Measurements from ENCODE around the gene KRTAP1-1.
"Not testable (repeated sequence)": the region's sequence is repeated elsewhere in the genome, so short reads cannot be mapped to it uniquely, and the experiment has no call there.

KRTAP1-1 gene, protein sequence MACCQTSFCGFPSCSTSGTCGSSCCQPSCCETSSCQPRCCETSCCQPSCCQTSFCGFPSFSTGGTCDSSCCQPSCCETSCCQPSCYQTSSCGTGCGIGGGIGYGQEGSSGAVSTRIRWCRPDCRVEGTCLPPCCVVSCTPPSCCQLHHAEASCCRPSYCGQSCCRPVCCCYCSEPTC

DNA sequence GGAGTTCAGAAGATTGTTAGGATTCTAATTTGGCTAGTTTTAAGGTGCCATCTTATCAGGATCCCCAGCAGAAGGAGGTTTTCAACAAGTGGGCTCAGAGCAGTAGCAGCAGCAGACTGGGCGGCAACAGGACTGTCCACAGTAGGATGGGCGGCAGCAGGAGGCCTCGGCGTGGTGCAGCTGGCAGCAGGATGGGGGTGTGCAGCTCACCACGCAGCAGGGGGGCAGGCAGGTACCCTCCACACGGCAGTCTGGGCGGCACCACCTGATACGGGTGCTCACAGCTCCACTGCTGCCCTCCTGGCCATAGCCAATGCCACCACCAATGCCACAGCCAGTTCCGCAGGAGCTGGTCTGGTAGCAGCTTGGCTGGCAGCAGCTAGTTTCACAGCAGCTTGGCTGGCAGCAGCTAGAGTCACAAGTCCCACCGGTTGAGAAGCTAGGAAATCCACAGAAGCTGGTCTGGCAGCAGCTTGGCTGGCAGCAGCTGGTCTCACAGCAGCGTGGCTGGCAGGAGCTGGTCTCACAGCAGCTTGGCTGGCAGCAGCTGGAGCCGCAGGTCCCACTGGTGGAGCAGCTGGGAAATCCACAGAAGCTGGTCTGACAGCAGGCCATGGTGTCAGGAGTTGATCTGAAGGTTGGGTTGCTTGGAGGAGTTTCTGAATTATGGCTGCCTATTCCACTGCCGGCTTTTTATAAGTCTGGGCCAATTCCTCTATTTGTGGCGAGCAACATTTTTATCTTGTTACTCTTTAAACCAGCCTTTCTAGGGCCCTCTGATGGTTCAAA is at the start of gene KRTAP1-1:
Gene KRTAP1-1 (minus strand): TSS at position 668 of the 789 bp plus-strand sequence. CDS start 53 bp downstream, at position 615.
- peak; percentile 60 for DNase-seq

DNA sequence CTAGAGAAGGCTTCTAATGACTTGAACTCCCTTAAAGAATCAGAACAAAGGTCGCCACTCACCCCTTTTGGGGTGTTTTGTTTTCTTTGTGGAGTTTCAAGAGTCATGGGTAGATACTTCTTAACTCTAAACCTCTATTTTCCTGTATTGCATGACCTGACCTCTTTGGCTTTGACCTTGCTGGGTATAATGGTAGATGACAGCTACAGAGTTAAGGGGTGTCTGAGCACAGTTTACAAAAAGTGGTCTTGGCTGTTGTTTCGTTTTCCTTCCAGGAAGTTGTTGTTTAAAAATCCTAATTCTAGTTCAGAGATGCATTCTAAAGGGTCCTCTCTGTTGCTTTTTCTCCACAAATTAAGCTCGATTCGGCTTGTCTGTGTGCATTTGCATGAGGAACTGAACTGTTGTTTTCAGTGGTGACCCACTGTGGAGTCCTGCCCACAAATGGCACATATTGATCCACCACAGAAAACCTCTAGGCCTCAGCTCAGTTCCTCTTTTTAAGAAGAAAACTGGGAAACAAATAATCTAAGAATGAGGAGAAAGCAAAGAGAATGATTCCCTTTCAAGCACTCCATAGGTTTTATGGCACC is 47.6 kb upstream of the KRTAP1-1 start:
- not testable (repeated sequence) for DNase-seq

DNA sequence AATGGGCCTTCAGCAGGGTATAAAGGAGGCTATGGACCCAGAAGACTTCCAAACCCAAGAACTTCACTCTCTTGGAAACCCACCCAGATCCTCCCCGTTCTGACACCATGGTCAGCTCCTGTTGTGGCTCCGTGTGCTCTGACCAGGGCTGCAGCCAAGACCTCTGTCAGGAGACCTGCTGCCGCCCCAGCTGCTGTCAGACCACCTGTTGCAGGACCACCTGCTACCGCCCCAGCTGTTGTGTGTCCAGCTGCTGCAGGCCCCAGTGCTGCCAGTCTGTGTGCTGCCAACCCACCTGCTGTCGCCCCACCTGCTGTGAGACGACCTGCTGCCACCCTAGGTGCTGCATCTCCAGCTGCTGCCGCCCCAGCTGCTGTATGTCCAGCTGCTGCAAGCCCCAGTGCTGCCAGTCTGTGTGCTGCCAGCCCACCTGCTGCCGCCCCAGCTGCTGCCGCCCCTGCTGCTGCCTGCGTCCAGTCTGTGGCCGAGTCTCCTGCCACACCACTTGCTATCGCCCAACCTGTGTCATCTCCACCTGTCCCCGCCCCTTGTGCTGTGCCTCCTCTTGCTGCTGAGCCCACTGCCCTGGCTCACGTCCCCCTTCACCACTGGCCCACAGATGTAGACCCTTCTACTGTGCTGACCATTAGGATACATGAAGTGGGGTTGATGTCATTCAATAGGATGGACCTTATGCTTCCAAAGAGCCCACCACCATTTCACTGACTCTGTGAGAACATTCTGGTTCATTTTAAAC is 43.0 kb upstream of the KRTAP1-1 start, which contains the start of gene KRTAP4-7:
Gene KRTAP4-7 (plus strand): TSS at position 51 of the 757 bp plus-strand sequence. CDS start 57 bp downstream, at position 108.
- not testable (repeated sequence) for DNase-seq

DNA sequence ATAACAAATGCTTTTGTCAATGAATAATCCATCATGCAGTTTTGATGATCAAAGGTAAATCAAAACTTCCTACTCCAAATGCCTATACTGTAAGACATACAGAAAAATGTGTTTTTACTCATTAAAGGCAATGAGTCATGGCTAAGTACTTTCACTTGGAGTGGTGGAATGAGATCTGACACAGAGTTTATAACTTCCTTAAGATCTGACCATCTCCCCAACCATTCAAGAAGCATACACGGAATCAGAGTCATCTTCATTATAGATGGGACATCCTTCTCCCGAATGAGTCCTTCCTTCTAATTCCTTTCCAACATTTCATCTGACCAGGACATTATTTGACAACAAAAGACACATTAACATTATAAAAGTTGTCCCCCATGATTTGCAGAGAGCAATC is 42.2 kb upstream of the KRTAP1-1 start:
- not testable (repeated sequence) for DNase-seq

DNA sequence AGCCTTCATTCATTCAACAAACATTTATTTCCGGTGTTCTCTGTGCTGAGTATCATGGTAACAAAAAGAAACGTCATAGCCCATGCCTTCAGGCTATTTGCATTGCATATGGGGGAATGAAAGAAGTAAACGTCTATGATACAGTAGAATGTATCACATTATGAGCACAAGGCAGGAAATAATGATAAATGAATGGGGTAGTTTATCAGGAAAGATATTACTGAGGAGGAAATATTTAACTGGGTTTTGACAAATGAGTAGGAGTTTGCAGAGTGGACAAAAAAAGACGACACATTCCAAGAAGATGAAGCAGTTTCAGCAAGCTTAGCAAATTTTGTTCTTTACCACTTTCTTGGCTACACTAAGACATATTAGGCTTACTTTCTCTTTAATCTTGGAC is 41.4 kb upstream of the KRTAP1-1 start:
- DNase-seq, result no peak

DNA sequence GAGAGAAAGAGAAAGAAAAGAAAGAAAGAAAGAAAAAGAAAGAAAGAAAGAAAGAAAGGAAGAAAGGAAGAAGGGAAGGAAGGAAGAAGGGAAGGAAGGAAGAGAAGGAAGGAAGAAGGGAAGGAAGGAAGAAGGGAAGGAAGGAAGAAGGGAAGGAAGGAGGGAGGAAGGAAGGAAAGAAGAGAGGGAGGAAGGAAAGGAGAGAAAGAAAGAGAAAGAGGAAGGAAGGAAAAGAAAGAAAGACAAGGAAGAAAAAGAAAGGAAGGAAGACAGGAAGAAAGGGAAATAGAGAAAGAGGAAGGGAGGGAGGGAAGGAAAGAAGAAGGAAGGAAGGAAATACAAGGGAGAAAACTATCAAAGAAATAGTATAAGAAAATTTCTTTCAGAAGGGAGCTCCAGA is 35.5 kb upstream of the KRTAP1-1 start:
- no peak for DNase-seq

DNA sequence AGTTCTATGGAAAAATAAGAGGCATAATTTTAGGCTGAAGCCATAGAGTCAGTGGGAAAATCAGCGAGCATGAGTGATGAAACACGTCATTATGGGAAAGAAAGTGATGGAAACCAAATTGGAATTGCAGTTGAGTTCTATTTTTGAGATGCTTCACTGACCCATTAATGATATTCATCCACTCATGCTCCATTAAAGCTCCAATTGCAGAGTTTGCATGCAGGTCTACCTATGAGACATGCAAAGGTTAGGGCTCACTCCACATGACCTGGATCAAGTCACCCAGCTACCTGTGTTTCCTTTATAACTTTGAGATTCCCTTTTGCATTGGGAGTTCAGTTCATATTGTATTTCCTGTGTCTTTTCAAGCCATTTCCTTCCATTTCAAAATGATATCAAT is 32.4 kb upstream of the KRTAP1-1 start:
- no peak for DNase-seq

DNA sequence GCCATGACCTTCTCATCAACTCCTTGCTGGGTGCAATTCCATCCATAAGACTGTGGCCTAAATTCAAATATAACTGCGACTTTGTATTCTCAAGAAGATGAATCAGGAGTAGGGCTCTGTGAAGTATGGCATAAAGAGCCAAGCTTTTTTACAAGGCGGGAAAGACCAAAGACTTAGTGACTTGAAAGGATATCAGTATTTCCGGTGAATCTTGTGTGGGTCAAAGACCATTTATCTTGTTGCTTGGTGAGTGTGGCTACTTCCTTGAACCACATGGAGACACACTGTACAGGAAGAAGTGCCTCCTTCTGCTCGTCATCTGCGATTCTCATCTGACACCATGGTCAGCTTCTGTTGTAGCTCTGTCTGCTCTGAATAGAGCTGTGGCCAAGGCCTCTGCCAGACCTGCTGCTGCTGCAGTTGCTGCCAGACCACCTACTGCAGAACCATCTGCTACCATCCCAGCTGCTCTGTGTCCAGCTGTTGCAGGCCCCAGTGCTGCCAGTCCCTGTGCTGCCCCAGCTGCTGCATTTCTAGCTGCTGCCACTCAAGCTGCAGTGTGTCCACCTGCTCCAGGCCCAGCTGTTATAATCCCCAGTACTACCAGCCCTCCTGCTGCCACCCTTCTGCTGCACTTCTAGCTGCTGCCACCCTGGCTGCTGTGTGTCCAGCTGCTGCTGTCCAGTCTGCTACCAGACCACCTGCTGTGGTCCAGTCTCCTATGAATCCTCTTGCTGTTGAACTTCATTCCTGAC is 30.5 kb upstream of the KRTAP1-1 start:
- peak; percentile 62 for DNase-seq

DNA sequence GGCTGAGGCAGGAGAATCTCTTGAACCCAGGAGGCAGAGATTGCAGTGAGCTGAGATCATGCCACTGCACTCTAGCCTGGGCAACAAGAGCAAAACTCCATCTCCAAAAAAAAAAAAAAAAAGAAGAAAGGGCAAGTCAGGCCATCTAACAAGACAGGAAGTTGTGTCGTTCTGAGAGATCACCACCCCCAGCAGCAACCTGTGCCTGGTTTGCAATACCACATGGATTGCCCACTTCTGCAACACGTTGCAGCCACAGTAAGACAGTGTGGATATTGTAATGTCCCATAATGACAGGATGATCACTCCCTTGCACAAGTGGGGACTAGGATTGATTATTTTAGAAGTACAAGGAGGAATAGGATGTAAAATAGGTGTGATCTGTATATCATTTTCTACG is 27.8 kb upstream of the KRTAP1-1 start:
- DNase-seq, result no peak

DNA sequence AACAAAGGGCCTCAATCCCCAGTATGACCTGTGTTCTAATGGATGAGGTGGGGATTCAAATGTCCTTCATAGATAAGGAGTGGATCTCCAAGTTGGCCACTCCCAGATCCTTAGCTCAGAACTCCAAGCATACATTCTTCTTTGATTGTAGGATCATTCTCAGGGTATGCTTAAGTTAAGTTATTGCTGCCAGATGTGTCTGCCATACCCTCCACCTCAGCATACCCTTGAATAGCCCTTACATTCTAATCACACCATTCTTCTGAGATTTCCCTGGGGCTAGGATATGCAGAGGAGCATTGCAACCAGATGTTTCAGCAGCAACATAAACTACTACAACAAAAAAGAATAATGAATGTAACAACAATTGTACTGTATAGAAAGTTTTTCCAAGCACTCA is 26.0 kb upstream of the KRTAP1-1 start:
- DNase-seq, result no peak

DNA sequence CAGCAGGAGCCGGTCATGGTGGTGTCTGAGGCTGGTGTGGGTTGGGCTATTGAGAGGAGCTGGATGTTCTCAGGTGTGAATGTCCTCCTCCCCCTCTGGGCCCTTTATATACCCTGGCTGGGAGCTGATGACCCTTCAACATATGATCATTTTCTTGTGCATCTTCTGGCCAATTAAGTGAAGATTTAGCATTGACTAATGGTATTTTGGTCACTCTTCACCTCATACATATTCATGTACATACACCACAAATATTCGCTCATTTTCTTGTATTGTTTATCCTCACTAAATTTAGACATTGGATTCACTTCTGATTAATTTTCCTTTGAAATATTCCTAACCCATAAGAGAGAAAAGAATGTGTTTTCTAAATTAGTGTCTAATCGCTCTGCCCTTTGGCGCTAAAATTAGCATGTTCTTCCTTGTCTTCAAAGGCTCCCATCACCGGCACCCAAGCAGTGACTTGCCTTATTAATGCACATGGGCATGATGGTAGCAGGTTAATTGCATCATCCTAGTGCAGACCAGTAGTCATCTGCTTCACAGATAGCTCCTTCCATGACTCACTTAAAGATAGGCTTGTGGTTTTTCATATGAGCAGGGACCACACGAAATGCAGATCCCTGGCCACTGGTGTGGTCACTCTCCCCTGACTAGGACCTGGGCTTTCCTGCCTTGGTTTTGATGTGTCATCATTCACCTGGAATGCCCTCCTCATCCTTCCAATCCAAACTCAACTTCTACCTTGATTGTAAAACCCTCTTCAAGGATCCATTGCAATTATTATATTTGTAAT is 24.8 kb upstream of the KRTAP1-1 start, which contains the start of gene KRTAP2-4:
Gene KRTAP2-4 (minus strand): TSS at position 51 of the 796 bp plus-strand sequence. CDS start 34 bp downstream, at position 17.
- peak; percentile 41 for DNase-seq

DNA sequence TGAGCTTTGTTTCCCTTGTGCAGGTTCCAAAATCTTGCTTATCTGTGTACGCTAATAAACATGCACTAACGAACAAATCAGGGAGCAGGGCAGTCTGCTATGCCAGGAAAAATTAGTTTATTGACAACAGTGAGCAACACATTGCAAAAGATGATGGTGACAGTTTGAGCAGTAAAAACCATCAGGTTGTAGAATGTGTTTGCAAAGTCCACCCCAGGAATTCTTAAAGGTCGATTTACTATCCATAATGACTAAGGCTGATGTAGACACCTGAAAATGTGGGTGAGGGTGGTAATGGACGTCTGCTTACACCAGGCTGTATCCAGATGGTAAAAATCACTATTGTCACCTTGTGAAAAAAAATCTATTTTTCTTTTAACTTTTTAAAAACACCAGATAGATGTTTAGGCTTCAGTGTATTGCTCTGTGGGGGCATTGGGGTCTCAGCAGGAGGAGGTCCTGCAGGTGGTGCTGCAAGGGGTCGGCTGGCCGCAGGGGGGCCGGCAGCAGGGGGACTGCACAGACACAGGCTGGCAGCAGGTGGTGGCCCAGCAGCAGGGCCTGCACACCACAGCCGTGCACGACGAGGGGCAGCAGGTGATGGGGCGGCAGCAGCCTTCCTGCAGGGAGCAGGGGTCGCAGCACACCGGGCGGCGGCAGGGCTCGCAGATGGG is 23.9 kb upstream of the KRTAP1-1 start:
- not testable (repeated sequence) for DNase-seq

DNA sequence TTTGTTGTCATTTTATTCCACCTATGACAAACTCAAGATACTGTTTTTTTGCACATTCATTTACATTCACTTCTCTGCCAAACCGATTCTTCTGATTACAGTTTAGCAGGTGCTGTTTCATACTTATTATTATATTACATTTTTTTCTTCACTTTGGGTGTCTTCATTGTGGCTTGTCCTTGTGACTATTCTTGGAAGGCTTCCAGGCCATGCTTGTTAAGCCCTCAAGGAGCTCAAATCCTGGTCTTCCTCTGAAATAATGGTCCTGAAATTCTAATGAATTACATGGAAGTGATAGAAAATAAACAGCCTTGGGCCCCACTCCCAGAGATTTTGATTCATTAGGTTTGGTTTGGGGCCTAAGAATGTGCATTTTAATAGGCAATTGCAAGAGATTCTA is 23.1 kb upstream of the KRTAP1-1 start:
- DNase-seq, result no peak

DNA sequence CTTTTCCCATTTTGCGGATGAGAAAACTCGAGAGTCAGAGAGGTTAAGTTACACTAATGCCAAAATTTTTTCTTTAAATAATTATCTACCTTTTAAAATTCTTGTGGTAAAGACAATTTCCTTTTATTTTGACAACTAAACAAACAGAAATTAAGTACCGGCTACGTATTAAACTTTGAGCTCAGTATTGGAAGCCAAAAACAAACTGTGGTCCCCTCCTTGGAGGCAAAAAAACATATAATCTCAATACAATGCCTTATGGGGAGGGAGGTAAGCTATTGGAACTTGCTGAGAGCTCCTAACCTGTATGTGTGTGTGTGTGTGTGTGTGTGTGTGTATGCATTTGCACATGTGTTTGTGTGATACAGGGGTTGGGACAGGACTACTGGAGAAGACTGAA is 22.2 kb upstream of the KRTAP1-1 start:
- DNase-seq, result no peak

DNA sequence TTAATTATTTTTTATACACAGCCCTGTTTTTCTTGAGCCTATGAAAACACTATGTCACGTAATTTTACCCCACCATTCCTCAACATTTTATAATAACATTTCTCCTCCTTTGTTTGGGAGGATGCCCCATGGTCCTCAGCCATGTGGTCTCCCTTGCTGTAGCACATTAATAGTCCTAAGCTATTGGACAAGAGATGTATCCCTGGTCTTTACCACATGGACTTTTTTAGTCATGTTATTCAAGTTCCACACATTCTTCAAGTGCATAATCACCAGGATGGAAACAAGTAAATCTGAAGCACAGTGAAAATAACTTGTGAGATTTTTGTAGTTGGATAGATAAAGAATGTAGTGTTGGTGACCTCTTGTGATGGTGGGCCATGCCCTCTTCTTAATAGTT is 20.7 kb upstream of the KRTAP1-1 start:
- DNase-seq, result no peak

DNA sequence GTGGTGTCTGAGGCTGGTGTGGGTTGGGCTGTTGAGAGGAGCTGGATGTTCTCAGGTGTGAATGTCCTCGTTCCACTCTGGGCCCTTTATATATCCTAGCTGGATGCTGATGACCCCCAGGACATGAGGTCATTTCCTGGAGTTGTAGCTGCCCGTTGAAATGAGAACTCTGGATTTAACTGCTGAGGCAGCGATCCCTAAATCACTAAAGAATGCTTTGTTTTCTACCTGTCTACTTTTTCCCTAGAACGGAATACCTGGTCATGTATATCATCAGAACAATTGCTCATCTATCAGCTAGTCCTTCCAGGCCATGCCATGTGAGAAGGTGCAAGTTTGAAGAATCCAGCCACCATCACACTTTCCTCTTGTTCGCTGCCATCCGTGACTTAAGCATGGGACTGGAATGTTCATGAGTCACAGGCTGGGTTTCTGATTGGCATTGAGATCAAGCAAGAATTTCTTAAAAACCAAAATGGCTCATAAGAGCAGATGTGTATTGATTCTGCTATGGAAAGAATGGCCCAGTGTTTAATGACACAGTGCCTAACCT is 18.9 kb upstream of the KRTAP1-1 start, which contains the start of gene KRTAP2-3:
Gene KRTAP2-3 (minus strand): TSS at position 63 of the 553 bp plus-strand sequence. CDS start 64 bp downstream, outside the sequence.
- peak; percentile 57 for DNase-seq

DNA sequence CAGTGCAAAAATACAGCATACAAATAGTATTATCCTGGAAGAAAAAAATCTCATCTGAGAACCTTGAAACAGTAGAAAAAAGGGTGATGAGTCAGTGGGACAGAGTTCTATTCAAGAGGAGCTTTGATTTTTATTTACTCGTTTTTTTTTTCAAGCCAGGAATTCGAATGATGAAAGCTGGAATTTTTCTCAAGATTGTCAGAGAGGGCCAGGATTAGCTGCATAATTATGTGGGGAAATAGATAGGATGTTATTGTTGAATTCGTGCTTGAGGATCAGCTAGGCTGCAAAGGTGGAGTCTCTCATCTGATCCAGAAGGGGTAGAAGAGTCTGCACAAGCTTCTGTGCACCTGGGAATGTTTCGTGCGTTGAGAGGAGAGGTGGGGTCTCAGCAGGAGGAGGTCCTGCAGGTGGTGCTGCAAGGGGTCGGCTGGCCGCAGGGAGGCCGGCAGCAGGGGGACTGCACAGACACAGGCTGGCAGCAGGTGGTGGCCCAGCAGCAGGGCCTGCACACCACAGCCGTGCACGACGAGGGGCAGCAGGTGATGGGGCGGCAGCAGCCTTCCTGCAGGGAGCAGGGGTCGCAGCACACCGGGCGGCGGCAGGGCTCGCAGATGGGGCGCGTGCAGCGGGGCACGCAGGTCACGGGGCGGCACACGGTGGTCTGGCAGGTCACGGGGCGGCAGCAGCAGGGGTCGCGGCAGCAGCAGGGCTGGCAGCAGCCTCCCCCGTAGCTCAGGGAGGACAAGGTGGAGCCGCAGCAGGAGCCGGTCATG is 18.2 kb upstream of the KRTAP1-1 start:
- DNase-seq, result peak; percentile 87

DNA sequence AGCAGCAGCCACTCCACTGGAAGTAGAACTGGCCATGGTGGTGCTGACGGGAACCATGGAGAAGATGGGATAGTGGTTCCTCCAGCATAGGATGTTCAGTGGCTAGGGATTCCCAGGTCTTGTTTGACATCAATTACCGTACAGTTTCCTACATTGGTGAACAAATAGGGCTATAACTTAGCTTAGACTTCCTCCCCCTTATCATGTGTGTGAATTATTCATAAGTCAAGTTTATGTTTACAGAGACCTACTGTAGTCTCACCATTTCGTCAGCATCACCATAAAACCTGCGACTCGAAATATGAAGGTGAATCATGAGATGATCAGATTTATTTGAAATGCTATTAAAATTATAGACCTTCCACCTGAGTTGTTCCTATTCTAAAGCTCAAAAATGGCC is 17.5 kb upstream of the KRTAP1-1 start:
- DNase-seq, result peak; percentile 31

DNA sequence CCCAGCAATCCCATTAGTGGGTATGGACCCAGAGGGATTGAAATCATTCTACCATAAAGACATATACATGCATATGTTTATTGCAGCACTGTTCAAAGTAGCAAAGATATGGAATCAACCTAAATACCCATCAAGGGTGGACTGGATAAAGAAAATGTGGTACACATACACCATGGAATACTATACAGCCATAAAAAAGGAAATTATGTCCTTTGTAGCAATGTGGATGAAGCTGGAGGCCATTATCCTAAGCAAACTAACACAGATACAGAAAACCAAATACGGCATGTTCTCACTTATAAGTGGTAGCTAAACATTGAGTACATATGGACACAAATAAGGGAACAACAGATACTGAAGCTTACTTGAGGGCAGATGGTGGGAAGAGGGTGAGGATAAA is 16.3 kb upstream of the KRTAP1-1 start:
- DNase-seq, result no peak

DNA sequence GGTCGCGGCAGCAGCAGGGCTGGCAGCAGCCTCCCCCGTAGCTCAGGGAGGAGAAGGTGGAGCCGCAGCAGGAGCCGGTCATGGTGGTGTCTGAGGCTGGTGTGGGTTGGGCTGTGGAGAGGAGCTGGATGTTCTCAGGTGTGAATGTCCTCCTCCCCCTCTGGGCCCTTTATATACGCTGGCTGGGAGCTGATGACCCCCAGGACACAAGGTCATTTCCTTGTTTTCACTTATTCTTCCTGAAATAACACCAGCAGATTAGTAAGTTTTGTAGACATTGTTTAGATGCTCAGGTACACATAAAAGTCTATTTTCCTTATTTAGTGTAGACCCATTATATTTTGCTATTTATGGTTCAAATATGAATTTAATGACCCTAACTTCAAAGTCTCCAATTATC is 13.9 kb upstream of the KRTAP1-1 start, which contains the start of gene KRTAP2-2:
Gene KRTAP2-2 (minus strand): TSS at position 101 of the 400 bp plus-strand sequence. CDS start 19 bp downstream, at position 82.
- not testable (repeated sequence) for DNase-seq
